ENCODE measurements around the gene SLC44A4.

DNA sequence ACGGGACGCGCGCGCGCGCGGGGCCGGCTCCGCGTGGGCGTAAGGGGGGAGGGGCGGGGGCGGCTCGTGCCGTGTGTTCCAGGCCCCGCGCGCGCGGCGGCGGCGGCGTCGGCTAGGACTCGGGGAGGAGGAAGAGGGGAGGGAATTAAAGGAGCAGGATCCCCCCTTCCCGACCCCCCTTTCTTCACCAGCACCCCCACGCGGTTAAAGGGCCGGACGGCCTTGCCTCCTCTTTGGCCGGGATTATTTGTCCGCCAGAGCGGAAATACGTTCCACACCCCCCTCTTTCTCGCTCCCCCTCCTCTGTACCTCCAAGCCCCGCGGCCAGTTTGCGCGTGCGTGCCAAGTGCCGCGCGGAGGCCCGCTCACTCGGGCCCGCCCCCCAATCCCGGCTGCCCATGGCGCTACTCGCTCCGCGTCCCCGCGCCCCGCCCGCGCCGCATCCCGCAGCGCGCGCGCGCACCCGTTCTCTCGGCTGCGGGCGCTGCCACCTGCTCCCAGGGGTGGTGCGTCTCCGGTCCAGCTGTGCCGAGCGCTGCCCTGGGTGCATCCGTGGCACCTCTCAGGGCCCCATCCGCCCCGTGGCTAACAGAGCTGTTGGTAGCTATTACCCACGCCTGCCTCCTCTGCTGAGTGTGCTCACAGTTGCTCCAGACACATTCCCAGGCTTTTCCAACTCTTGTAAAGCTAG lies 23.3 kb upstream of the SLC44A4 start, which contains the start of gene ZBTB12:
- TF ChIP-seq, protein P1, sequence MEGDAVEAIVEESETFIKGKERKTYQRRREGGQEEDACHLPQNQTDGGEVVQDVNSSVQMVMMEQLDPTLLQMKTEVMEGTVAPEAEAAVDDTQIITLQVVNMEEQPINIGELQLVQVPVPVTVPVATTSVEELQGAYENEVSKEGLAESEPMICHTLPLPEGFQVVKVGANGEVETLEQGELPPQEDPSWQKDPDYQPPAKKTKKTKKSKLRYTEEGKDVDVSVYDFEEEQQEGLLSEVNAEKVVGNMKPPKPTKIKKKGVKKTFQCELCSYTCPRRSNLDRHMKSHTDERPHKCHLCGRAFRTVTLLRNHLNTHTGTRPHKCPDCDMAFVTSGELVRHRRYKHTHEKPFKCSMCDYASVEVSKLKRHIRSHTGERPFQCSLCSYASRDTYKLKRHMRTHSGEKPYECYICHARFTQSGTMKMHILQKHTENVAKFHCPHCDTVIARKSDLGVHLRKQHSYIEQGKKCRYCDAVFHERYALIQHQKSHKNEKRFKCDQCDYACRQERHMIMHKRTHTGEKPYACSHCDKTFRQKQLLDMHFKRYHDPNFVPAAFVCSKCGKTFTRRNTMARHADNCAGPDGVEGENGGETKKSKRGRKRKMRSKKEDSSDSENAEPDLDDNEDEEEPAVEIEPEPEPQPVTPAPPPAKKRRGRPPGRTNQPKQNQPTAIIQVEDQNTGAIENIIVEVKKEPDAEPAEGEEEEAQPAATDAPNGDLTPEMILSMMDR (IDR thresholded peaks at IDR 0.05) = no peak
- no peak for TF ChIP-seq POLR2A (IDR thresholded peaks at IDR 0.05)

Measured in vagina (tissue), 2 donors.